GM19099 (cell line): ENCODE measurements around the gene RAB38.

ENCODE experiments used
- POLR2A ChIP-seq: IDR thresholded peaks from 3 replicates; pipeline ENCODE4 v1.6.1; 2011; ENCODE audit warnings: low read depth; ENCODE audit not compliant: insufficient read length; ENCODE audit errors: extremely low read depth

Gene RAB38

DNA sequence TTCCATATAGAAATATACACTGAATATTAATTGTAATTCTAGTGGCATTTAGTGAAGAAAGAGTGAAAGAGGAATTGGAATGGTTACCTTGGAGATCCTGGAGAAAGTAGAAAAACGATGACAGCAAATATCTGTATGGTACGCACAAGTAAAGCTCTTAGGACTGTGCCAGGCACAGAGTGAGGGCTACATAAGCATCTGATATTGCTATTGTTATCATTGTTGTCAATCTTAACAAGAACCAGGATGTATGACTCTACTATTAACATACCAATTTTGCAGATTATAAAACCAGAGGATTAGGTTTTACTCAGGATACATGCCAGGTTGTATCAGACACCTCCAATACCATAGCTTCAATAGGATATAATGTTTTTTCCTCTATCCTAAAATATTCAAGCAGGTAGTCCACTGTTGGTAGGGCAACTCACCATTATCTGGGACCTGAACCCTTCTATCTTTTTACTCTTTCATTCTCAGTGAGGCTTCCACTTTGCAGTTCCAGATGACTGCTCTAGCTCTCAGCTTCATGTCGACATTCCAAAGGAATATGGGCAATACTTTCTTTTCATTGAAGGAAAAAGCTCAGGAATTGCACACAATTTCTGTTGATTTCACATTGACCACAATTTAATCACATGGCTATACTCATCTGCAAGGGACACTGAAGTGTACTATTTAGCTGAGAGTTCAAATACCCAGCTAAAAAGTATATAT lies 73.2 kb downstream of the RAB38 start:
- TF ChIP-seq POLR2A = no peak

DNA sequence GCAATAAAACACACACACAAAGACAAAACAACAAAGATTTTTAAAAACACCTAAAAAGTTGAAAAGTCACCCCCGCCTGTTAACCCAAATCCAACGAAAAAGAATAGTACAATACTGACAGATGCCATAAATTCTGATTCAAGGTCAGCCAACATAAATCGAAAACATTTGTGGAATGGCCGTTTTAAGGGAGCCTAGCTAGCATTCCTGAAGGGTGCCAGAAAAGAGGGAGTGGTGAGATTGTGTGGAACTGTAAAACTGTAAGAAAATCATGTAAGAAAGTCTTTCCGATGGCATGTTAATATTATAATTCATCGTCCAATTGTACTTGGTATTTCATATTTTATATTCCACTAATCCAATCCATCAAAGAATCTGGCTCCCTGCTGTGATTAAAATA lies 75.1 kb downstream of the RAB38 start:
- no peak for TF ChIP-seq POLR2A

DNA sequence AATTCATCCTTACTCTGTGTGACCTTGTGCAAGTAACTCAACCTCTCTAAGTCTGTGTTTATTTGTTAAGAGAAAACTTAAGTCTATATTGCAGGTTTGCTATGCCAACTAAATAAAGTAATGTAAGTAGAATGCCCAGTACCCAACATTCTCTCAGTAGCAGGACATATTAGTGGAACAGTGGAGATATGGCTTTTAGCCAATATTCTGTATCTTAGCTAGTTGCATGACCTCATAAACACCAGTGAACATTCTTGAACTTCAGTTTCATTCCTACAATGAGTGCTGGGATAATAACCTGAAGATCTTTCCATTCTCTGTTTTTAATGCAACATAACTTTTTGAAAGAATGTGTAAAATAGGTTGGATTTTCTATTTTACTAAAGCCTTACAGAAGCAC lies 77.0 kb downstream of the RAB38 start:
- TF ChIP-seq POLR2A = no peak

DNA sequence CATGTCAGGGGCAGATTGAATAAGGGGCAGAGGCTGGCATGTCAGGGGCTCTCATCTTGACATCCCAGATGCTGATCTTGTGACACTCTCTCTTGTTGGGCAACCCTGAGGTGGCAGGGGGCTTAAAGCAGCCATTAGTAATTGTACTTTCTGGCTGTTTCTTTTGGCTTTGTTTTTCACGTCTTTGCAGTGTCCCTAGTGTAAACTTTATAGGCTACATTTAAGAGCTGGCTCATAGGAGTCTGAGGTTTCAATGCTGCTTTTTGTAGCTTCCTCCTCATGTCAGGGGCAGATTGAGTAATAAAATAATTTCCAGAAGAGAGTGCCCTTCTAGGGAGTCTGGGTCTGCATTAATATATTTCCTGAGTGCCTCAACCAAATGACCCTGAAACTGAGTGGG lies 86.1 kb downstream of the RAB38 start:
- TF ChIP-seq POLR2A = no peak

DNA sequence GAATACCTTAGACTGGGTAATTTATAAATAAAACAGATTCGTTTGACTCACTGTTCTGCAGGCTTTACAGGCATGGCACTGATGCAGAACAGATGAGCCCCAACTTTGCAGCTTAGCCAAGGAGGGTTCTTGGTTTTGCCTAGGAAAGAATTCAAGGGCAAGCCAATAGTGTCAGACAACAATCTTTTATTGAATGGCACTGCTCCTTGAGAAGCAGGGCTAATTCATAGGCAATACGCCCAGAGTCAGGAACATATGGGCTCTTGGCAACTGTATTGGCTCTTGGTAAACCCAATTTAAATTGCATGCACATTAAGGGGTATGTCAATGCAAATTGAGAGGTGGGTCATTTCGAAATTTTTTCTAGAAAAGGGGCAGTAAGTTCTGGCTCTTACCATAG lies 87.9 kb downstream of the RAB38 start:
- TF ChIP-seq POLR2A = no peak

DNA sequence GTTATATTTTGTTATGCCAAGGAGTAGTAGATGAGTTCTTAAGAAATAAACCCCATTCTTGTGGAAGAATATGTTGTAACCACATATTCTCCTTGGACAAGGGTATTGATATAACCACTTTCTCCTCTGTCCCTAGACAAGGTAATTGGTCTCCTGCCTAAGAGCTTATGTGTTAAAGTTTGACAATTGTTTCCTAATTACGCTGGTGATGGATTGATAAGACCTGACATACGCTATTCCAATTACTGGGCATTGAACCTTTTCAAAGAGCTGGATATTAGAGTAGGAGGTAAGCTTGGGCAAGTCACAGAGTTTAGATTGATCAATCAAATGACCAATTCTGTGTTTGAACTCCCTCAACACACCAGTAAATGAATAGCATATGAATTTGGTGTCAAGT lies 88.9 kb downstream of the RAB38 start:
- no peak for TF ChIP-seq POLR2A

DNA sequence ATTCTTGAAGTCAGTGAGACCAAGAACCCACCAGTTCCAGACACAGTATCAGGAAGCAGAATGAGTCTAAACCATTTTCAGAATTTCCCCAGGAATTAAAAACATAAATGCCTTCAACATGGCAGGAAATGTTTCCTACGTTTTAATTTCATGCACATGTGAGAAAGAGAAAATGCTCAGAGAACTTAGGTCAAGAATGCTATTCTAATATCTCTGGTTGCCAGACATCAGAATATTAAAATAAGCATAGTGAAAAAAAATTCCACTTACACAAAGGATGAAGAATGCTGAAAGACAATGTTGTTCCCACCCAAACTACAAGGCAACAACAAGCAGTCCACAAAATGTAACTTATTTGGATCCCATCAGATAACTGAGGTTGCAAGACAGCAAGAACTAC lies 104.8 kb downstream of the RAB38 start:
- TF ChIP-seq POLR2A = no peak

DNA sequence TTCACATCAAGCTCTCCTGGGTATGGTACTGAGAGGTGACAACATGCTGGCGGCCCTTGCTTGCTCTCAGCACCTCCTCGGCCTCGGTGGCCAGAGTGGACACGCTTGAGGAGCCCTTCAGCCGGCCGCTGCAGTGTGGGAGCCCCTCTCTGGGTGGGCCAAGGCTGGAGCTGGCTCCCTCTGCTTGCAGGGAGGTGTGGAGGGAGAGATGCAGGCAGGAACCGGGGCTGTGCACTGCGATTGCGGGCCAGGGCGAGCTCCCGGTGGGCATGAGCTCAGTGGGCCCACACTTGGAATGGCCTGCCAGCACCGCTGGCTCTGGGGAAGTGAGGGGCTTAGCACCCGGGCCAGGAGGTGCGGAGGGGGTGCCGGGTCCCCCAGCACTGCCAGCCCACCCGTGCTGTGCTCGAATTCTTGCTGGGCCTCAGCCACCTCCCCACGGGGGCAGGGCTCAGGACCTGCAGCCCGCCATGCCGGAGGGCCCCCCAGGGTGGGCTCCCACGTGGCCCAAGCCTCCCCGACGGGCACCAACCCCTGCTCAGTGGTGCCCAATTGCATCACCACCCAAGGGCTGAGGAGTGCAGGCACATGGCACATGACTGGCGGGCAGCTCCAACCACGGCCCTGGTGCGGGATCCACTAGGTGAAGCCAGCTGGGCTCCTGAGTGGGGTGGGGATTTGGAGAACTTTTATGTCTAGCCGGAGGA lies 106.2 kb downstream of the RAB38 start:
- no peak for TF ChIP-seq POLR2A

DNA sequence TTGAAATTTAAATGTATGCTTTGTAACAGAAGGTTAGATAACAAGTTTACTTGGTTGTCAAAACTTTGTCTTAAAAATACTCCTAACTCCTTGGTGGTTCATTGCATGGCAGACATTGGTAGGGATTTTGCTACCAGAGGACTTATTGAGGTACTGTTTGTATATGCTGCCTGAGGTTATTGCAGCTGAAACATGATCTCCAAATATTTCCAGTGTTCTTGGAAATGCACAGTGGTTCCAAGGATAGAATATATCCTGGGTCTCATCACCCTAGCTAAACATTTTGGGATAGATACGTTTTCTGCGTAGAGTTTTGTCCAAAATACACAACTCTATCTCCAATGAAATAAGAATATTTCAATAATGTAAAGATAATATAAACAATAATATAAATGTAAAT lies 109.2 kb downstream of the RAB38 start:
- TF ChIP-seq POLR2A = no peak

DNA sequence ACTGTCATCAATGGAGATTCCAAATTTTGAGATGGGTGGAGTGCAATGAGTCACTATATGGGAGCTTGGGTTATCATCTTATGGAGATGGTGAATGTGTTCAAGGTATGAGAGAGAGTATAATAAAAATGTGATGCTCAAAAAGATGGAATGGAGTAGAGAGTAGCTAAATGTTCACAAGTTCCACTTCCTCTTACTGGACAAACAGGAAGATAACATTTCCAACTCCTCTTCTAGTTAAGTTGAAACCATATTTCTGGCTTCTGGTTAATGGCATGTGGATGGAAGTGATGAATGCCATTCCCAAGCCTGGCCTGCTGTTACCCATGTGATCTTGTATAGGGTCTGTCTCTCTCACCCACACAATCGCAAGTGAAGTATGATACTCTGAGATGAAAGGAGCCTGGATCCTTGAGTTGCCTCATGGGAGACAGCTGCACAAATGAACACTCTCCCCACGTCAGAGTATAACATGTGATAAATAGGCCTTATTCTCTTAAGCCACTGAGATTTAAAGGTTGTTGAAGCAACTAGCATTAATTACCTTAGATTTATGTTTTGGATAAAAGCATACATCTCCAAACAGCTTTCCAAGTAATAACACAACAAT lies 111.0 kb downstream of the RAB38 start:
- no peak for TF ChIP-seq POLR2A
